Prostate gland (tissue), 2 donors: Measurements from ENCODE around the gene SGK1. TPM values are rescaled to one million over a fixed set of nuclear protein-coding genes. Genes with fewer than 3 reads are reported as not detected.
"Not testable (repeated sequence)": the region's sequence is repeated elsewhere in the genome, so short reads cannot be mapped to it uniquely, and the experiment has no call there.

ENCODE experiments used
- DNase-seq: peaks from one replicate; pipeline ENCODE4 v3.0.0-alpha.2; 2019; ENCODE audit warnings: low spot score
- H3K27ac ChIP-seq, 2 donors: fragments of 200-600 bp; sonication (generic); 2 replicates each; pipeline ENCODE4 v1.5.1; 2017 to 2019
- H3K27me3 ChIP-seq: fragments of 200-600 bp; sonication (generic); replicated peaks from 2 replicates; pipeline ENCODE4 v1.5.1; 2019; ENCODE audit not compliant: insufficient read depth
- H3K36me3 ChIP-seq, 2 donors: fragments of 200-600 bp; sonication (generic); 1 replicate in 1 of 2; 2 replicates in 1 of 2; pipeline versions ENCODE4 v1.5.1 to v1.8.1; 2017 to 2019
- H3K4me1 ChIP-seq: fragments of 200-600 bp; sonication (generic); replicated peaks from 2 replicates; pipeline ENCODE4 v1.5.1; 2019
- H3K4me3 ChIP-seq, 2 donors: fragments of 200-600 bp; sonication (generic); 2 replicates each; pipeline ENCODE4 v1.5.1; 2017 to 2019
- H3K9me3 ChIP-seq: fragments of 200-600 bp; sonication (generic); 2 replicates; pipeline ENCODE4 v1.5.1; 2017
- CTCF ChIP-seq, 4 experiments: fragments of 200-600 bp in 2 of 4; fragments of 450-650 bp in 2 of 4; sonication (generic) in 2 of 4; IDR thresholded peaks; 1 replicate in 3 of 4; 2 replicates in 1 of 4; pipeline ENCODE4 v1.5.1; 2016 to 2019; ENCODE audit warnings: antibody characterized with exemption in 4 of 4, mild to moderate bottlenecking in 2 of 4, moderate library complexity in 2 of 4
- POLR2A ChIP-seq: fragments of 450-650 bp; IDR thresholded peaks from one replicate; pipeline ENCODE4 v1.6.1; 2016; ENCODE audit warnings: antibody characterized with exemption, mild to moderate bottlenecking
- POLR2AphosphoS5 ChIP-seq: sonication (generic); formaldehyde crosslinking; IDR thresholded peaks from one replicate; pipeline ENCODE4 v1.6.1; 2017; ENCODE audit warnings: antibody characterized with exemption
- WGBS: methylation state at CpG from one replicate; pipeline ENCODE4 v1.1.5; 2018; 5-methylcytosine and 5-hydroxymethylcytosine counted together
- intact Hi-C: fragments of 100-400 bp; cut with DNase I; formaldehyde crosslinking; loops from one replicate; pipeline ENCODE4 v1.14.2; 2022
- total RNA-seq, 2 donors: library from RNA; depleted of rRNA; stranded (reverse); fragments of >200 nt; gene quantifications; one replicate each; pipeline ENCODE4 v1.1.0, GENCODE V29; 2016

The SGK1 gene
- total RNA-seq, 2 donors from 2014 or later: 243 to 260 TPM

- 70% methylated on average over 6 of the region's 6 CpGs for WGBS
- Histone ChIP-seq H3K9me3 (no peaks in the 10 kb centered on the region), H3K27ac (no peak overlapping the region), H3K4me3 (no peak overlapping the region), H3K36me3 (no peaks in the 10 kb centered on the region), H3K4me1 (no peaks in the 10 kb centered on the region), H3K27me3 (no peaks in the 10 kb centered on the region)
- no peak for TF ChIP-seq POLR2A
- TF ChIP-seq CTCF (IDR thresholded peaks at IDR 0.05): no peak
- TF ChIP-seq POLR2AphosphoS5: no peak
- intact Hi-C loops: no loop called here
- no peak for DNase-seq
Measured at GRCh38 chr6:134238960-134239795, 78.7 kb downstream of the SGK1 start.

GRCh38 chr6:134238006-134238405, 79.9 kb downstream of the SGK1 start:
- H3K9me3 ChIP-seq: no peaks in the 10 kb centered on the region
- no peaks in the 10 kb centered on the region for H3K4me1 ChIP-seq
- intact Hi-C loops: no loop called here
- no peaks in the 10 kb centered on the region for H3K27me3 ChIP-seq
- TF ChIP-seq CTCF (IDR thresholded peaks at IDR 0.05) (no peak), POLR2AphosphoS5 (no peak), POLR2A (no peak)
- no peak overlapping the region for H3K4me3 ChIP-seq
- no peaks in the 10 kb centered on the region for H3K36me3 ChIP-seq
- DNase-seq: no peak
- H3K27ac ChIP-seq: no peak overlapping the region
- WGBS: 23% methylated on average over 2 of the region's 2 CpGs

DNA sequence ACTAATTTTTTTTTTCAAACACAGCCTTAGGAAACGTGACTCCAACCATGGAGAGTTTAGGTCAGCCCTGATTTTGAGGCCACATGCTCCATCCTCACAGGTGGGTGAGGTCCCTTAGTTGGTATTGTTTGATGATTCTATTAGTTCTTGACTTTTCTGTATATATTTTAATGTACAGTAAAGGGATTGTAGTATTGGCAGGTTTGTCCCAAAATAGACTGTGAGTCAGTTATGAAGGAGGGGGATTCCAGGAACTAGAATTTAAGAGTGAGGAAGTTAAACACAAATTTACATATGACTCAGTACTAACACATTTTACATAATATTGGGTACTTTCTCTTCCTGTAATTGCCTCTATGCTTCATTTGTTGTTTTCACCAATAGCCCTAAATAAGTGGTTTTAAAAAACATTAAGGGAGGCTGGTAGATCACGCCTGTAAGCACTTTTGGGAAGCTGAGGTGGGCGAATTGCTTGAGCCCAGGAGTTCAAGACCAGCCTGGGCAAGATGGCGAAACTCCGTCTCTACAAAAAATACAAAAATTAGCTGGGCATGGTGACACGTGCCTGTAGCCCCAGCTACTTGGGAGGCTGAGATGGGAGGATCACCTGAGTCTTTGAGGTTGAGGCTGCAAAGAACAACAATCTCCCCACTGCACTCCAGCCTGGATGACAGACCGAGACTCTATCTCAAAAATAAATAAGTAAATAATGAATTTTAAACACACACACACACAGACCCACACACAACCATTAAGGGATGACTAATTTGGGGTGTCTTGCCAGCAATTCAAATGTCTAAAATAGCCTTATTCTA, 81.8 kb downstream of the SGK1 start:
- Histone ChIP-seq H3K4me3 (no peak overlapping the region), H3K9me3 (no peaks in the 10 kb centered on the region), H3K4me1 (no peaks in the 10 kb centered on the region), H3K27me3 (no peaks in the 10 kb centered on the region), H3K36me3 (no peaks in the 10 kb centered on the region), H3K27ac (no peak overlapping the region)
- no peak for DNase-seq
- intact Hi-C loops: no loop called here
- TF ChIP-seq CTCF (IDR thresholded peaks at IDR 0.05) (no peak), POLR2AphosphoS5 (no peak), POLR2A (no peak)
- 92% methylated on average over 7 of the region's 7 CpGs for WGBS

GRCh38 chr6:134235334-134235733, 82.6 kb downstream of the SGK1 start:
- H3K36me3 ChIP-seq, intact Hi-C loops, H3K4me3 ChIP-seq, H3K4me1 ChIP-seq, H3K27me3 ChIP-seq, H3K9me3 ChIP-seq, H3K27ac ChIP-seq, DNase-seq: not testable (repeated sequence)
- WGBS: 94% methylated on average over 4 of the region's 4 CpGs

GRCh38 chr6:134233180-134233955, 84.5 kb downstream of the SGK1 start:
- 95% methylated on average over 5 of the region's 5 CpGs for WGBS
- Histone ChIP-seq H3K9me3 (no peaks in the 10 kb centered on the region), H3K36me3 (no peaks in the 10 kb centered on the region), H3K4me1 (no peaks in the 10 kb centered on the region), H3K27ac (no peak overlapping the region), H3K4me3 (no peak overlapping the region), H3K27me3 (no peaks in the 10 kb centered on the region)
- intact Hi-C loops: no loop called here
- no peak for DNase-seq
- TF ChIP-seq CTCF (IDR thresholded peaks at IDR 0.05) (no peak), POLR2A (no peak), POLR2AphosphoS5 (no peak)
